Activated gamma-delta T cell treated with Interleukin-2 at 50 U/mL for 16 hours (primary cell): ENCODE data around the gene TMEM217.

Experiments used
- DNase-seq: peaks from one replicate; pipeline ENCODE4 v3.0.0-alpha.2; 2020

TMEM217 gene

GRCh38 chr6:37279366-37280134 is 21.6 kb upstream of the TMEM217 start:
- no peak for DNase-seq

- DNase-seq, result peak; percentile 10
Observed at GRCh38 chr6:37277001-37277409, 19.1 kb upstream of the TMEM217 start.

- no peak for DNase-seq
Observed at GRCh38 chr6:37275350-37275749, 17.4 kb upstream of the TMEM217 start.

- no peak for DNase-seq
Observed at GRCh38 chr6:37273690-37274089, 15.7 kb upstream of the TMEM217 start.

GRCh38 chr6:37272834-37273566 is 15.1 kb upstream of the TMEM217 start:
- DNase-seq, result no peak

- no peak for DNase-seq
Observed at GRCh38 chr6:37269105-37269504, 11.2 kb upstream of the TMEM217 start.

GRCh38 chr6:37265860-37266259 is 7.9 kb upstream of the TMEM217 start:
- no peak for DNase-seq

- no peak for DNase-seq
Observed at GRCh38 chr6:37265001-37265400, 7.1 kb upstream of the TMEM217 start.

- no peak for DNase-seq
Observed at GRCh38 chr6:37262446-37263026, 4.6 kb upstream of the TMEM217 start.

GRCh38 chr6:37261198-37261597 is 3.3 kb upstream of the TMEM217 start:
- DNase-seq, result no peak

- DNase-seq, result no peak
Observed at GRCh38 chr6:37260444-37260843, 2.5 kb upstream of the TMEM217 start.

- DNase-seq, result no peak
Observed at GRCh38 chr6:37260040-37260439, 2.1 kb upstream of the TMEM217 start.

GRCh38 chr6:37259191-37259590 is 1.2 kb upstream of the TMEM217 start:
- DNase-seq, result no peak

- DNase-seq, result no peak
Observed at GRCh38 chr6:37258405-37259105, 611 bp upstream of the TMEM217 start.

- DNase-seq, result no peak
Observed at GRCh38 chr6:37257320-37257633, 667 bp downstream of the TMEM217 start.

- no peak for DNase-seq
Observed at GRCh38 chr6:37256692-37257319, 1.1 kb downstream of the TMEM217 start.

- DNase-seq, result no peak
Observed at GRCh38 chr6:37254881-37255280, 3.1 kb downstream of the TMEM217 start.

- no peak for DNase-seq
Observed at GRCh38 chr6:37253486-37254007, 4.4 kb downstream of the TMEM217 start.

GRCh38 chr6:37251211-37251780 is 6.6 kb downstream of the TMEM217 start:
- DNase-seq, result no peak

- no peak for DNase-seq
Observed at GRCh38 chr6:37244430-37245310, 13.3 kb downstream of the TMEM217 start.

GRCh38 chr6:37243816-37244370 is 14.1 kb downstream of the TMEM217 start:
- DNase-seq, result no peak
